Upper lobe of left lung (tissue), 6 donors: ENCODE data around the gene KIF6. TPM values are rescaled to one million over a fixed set of nuclear protein-coding genes. Genes with fewer than 3 reads are reported as not detected.
A peak's percentile ranks its signal among the peaks of the same experiment; 100 is the strongest.

Experiments used
- ATAC-seq, 2 donors: fragments of 200-7000 bp; cut with Tn5 transposase; one replicate each; pipeline ENCODE4 v1.9.1; 2022; ENCODE audit warnings: mild to moderate bottlenecking in 2 of 2, moderate library complexity in 2 of 2; ENCODE audit not compliant: low FRiP score in 2 of 2
- DNase-seq, 2 donors: peaks; one replicate each; pipeline ENCODE4 v3.0.0-alpha.2; 2019 to 2020
- H3K27ac ChIP-seq, 4 donors: fragments of 200-600 bp; sonication (generic); one replicate each; pipeline ENCODE4 v1.5.1; 2016 to 2019
- H3K27me3 ChIP-seq, 4 donors: fragments of 200-600 bp; sonication (generic); one replicate each; pipeline ENCODE4 v1.5.1; 2017 to 2019
- H3K36me3 ChIP-seq, 4 donors: fragments of 200-600 bp; sonication (generic); one replicate each; pipeline ENCODE4 v1.5.1; 2016 to 2019
- H3K4me1 ChIP-seq, 4 donors: fragments of 200-600 bp; sonication (generic); one replicate each; pipeline ENCODE4 v1.5.1; 2018 to 2019
- H3K4me3 ChIP-seq, 4 donors: fragments of 200-600 bp; sonication (generic); one replicate each; pipeline ENCODE4 v1.5.1; 2017 to 2019; ENCODE audit warnings: mild to moderate bottlenecking in 2 of 4, moderate library complexity in 1 of 4
- H3K9me3 ChIP-seq, 4 donors: fragments of 200-600 bp; sonication (generic); one replicate each; pipeline ENCODE4 v1.5.1; 2018 to 2019
- CTCF ChIP-seq, 6 experiments: fragments of 450-650 bp in 4 of 6; fragments of 200-600 bp in 2 of 6; sonication (generic) in 2 of 6; IDR thresholded peaks; one replicate each; pipeline ENCODE4 v1.5.1; 2016 to 2019; ENCODE audit warnings: antibody characterized with exemption in 6 of 6
- EP300 ChIP-seq, 4 donors: sonication (generic); formaldehyde crosslinking; IDR thresholded peaks; one replicate each; pipeline ENCODE4 v1.5.1; 2017; ENCODE audit warnings: antibody characterized with exemption in 4 of 4, control low read depth in 2 of 4
- POLR2A ChIP-seq, 4 donors: fragments of 450-650 bp; IDR thresholded peaks; one replicate each; pipeline ENCODE4 v1.5.1; 2016 to 2017; ENCODE audit warnings: antibody characterized with exemption in 4 of 4, mild to moderate bottlenecking in 2 of 4
- POLR2AphosphoS5 ChIP-seq, 2 donors: sonication (generic); formaldehyde crosslinking; IDR thresholded peaks; one replicate each; pipeline ENCODE4 v1.5.1; 2017; ENCODE audit warnings: antibody characterized with exemption in 2 of 2
- WGBS, 2 donors: methylation state at CpG; one replicate each; pipeline ENCODE4 v1.1.5; 2017 to 2018; 5-methylcytosine and 5-hydroxymethylcytosine counted together
- total RNA-seq, 6 donors: library from RNA; depleted of rRNA in 4 of 6; stranded (reverse); fragments of >200 nt in 4 of 6; gene quantifications; one replicate each; pipeline versions ENCODE4 v1.1.0 to v1.2.1, GENCODE V29; 2016 to 2021
- donor health status: DM: no; HTN: no; CAD: no; lungs with moderate emphysema.
- donor health status: DM: no; HTN: yes; CAD: no; lungs with severe emphysema.

KIF6 gene
- total RNA-seq, 6 donors from 2014 or later = 0.55 to 7.9 (median 1.5) TPM

DNA sequence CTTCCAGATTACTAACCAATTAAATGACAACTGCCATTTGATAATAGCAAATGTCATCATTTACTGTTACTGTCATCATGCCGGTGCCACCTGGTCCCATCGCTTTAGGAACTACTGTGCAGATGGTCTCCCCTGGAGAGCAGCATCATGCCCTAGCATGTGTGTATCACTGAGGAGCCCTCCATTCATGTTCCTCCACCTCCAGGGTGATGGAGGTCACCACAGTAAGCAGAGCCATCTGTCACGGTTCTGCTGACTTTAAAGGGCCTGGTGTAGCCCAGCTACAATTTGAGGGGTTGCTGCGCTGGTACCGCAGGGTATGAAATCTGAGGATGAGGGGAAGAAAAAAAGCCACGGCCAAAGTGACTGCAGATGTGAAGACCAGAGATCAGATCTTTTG, 283.9 kb downstream of the KIF6 start:
- WGBS, 2 donors = 91 to 100% methylated on average over 6 of the region's 6 CpGs

GRCh38 chr6:39440039-39440426, 285.2 kb downstream of the KIF6 start:
- Histone ChIP-seq H3K36me3 (no peaks in the 10 kb centered on the region), H3K4me3 (no peak overlapping the region)
- TF ChIP-seq EP300 (IDR thresholded peaks at IDR 0.05) (no peak), CTCF (IDR thresholded peaks at IDR 0.05) (peak in 1 of 6 experiments; percentile 4), POLR2AphosphoS5 (IDR thresholded peaks at IDR 0.05) (no peak)

More for the DNA sequence above, 283.9 kb downstream of the KIF6 start:
- peak in 1 of 2 donors; percentile 30 for ATAC-seq
- TF ChIP-seq POLR2A (IDR thresholded peaks at IDR 0.05) (no peak), CTCF (IDR thresholded peaks at IDR 0.05) (no peak), POLR2AphosphoS5 (IDR thresholded peaks at IDR 0.05) (no peak), EP300 (IDR thresholded peaks at IDR 0.05) (no peak)
- Histone ChIP-seq H3K9me3 (no peaks in the 10 kb centered on the region), H3K4me1 (no peaks in the 10 kb centered on the region), H3K27ac (no peak overlapping the region), H3K27me3 (no peaks in the 10 kb centered on the region), H3K4me3 (no peak overlapping the region), H3K36me3 (no peaks in the 10 kb centered on the region)
- DNase-seq = no peak

DNA sequence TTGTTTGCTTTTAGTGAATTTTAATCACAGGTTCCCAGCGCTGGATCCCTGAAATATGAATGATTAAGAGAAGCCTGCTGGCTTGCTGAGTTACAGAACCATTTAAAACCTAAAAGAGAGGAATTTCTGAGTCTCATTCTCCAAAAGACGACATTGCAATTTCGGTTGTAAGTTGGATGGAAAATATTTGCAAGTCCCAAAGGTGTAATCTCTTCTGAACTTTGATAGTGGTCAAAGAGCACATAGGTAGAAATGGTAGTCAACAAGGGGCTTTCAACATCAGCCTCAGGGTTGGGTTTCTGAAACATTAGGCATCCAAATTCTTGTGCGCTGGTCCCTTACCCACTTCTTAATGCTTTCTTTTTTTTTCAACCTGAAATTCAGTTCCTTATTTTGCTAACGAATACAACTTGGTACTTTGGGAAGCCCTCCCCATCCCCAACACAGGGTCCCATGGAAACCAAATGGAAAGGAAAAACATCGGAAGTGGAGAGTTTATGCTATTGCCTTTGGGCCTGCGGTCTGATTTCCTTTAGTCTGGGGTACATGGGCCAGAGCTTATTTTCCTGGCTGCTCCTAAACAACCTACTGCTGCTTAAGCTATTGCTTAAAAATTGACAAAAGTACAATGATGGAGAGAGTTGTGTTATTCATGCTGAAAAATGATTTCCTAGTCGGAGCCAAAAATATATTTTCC, 285.7 kb downstream of the KIF6 start:
- no peaks in the 10 kb centered on the region for H3K27me3 ChIP-seq
- WGBS, 2 donors = 72 to 78% methylated on average over 8 of the region's 8 CpGs
- H3K36me3 ChIP-seq = no peaks in the 10 kb centered on the region
- ATAC-seq = no peak
- no peak overlapping the region for H3K4me3 ChIP-seq
- no peak for TF ChIP-seq EP300 (IDR thresholded peaks at IDR 0.05)
- TF ChIP-seq CTCF (IDR thresholded peaks at IDR 0.05) = no peak
- TF ChIP-seq POLR2AphosphoS5 (IDR thresholded peaks at IDR 0.05) = no peak
- no peak for TF ChIP-seq POLR2A (IDR thresholded peaks at IDR 0.05)
- H3K27ac ChIP-seq = peak overlapping the region in 2 of 4 donors; percentile 12 to 54
- no peaks in the 10 kb centered on the region for H3K4me1 ChIP-seq
- H3K9me3 ChIP-seq = no peaks in the 10 kb centered on the region
- DNase-seq = no peak

More at GRCh38 chr6:39440039-39440426, 285.2 kb downstream of the KIF6 start:
- ATAC-seq (peak in 1 of 2 donors; percentile 43), DNase-seq (no peak)
- Histone ChIP-seq H3K27me3 (no peaks in the 10 kb centered on the region), H3K27ac (peak overlapping the region in 2 of 4 donors; percentile 12 to 54), H3K4me1 (no peaks in the 10 kb centered on the region), H3K9me3 (no peaks in the 10 kb centered on the region)
- 63 to 77% methylated on average over 7 of the region's 7 CpGs for WGBS, 2 donors

GRCh38 chr6:39433630-39434029, 291.6 kb downstream of the KIF6 start:
- no peaks in the 10 kb centered on the region for H3K9me3 ChIP-seq
- TF ChIP-seq POLR2AphosphoS5 (IDR thresholded peaks at IDR 0.05) (no peak), EP300 (IDR thresholded peaks at IDR 0.05) (no peak)
- no peaks in the 10 kb centered on the region for H3K36me3 ChIP-seq
- DNase-seq = no peak
- peaks cover 5 to 11% (median 8%) of the 10 kb centered on the region in 4 donors for H3K4me1 ChIP-seq
- ATAC-seq = no peak
- WGBS, 2 donors = 46 to 49% methylated on average over 2 to 3 of the region's 3 CpGs
- H3K4me3 ChIP-seq = no peak overlapping the region
- H3K27ac ChIP-seq = no peak overlapping the region
- H3K27me3 ChIP-seq = no peaks in the 10 kb centered on the region

DNA sequence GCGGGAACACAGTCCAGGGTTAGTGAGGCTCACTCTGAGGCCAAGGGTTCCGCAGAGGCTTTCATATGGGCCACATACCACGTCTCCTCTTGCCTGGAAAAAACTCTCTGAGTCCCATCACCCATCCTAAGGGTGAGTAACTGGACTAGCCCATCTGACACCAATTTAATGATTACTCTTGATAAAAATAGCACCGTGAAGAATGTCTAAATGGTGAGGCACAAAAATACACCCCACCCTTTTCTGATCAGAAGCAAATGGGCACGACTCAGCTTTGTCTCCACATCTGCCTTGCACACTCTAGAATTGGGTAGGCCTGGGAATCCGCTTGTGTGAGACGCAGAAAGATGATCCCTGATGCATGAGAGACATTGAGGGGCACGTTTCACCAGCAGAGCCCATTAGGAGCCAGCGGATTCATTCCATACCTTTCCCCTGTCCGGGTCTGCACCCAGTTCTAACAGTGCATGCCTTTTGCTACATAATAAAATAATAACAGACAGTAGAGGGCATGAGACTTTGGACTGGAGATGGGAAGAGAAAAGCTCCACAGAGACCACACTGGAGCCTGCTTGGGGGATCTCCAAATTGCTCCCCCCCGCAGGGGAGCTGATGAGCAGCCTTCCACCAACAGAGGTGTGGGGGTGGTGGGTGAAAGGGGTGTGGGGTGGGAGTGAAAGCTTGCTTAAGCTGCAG, 292.7 kb downstream of the KIF6 start:
- no peaks in the 10 kb centered on the region for H3K27me3 ChIP-seq
- DNase-seq (no peak), ATAC-seq (no peak)
- H3K27ac ChIP-seq = no peak overlapping the region
- no peak overlapping the region for H3K4me3 ChIP-seq
- TF ChIP-seq CTCF (IDR thresholded peaks at IDR 0.05) (no peak), POLR2AphosphoS5 (IDR thresholded peaks at IDR 0.05) (no peak), POLR2A (IDR thresholded peaks at IDR 0.05) (no peak), EP300 (IDR thresholded peaks at IDR 0.05) (no peak)
- H3K4me1 ChIP-seq = peaks cover 5 to 11% (median 8%) of the 10 kb centered on the region in 4 donors
- 87 to 99% methylated on average over 9 to 11 of the region's 11 CpGs for WGBS, 2 donors
- H3K9me3 ChIP-seq = no peaks in the 10 kb centered on the region
- no peaks in the 10 kb centered on the region for H3K36me3 ChIP-seq
